Muscle layer of colon (tissue), 2 donors: Measurements from ENCODE around the gene CASTOR1.

Experiments
- H3K27ac ChIP-seq: one replicate; pipeline ENCODE4 v1.7.0; 2013; ENCODE audit warnings: low read depth, mild to moderate bottlenecking, low read length, moderate library complexity
- H3K27me3 ChIP-seq, 2 donors: one replicate each; pipeline ENCODE4 v1.7.0; 2013; ENCODE audit warnings: low read length in 2 of 2, mild to moderate bottlenecking in 2 of 2; ENCODE audit not compliant: insufficient read depth in 2 of 2, control insufficient read depth in 1 of 2
- H3K36me3 ChIP-seq: one replicate; pipeline ENCODE4 v1.7.0; 2013; ENCODE audit warnings: mild to moderate bottlenecking, low read length; ENCODE audit not compliant: insufficient read depth
- H3K4me1 ChIP-seq: one replicate; pipeline ENCODE4 v1.7.0; 2013; ENCODE audit warnings: mild to moderate bottlenecking, low read length; ENCODE audit not compliant: insufficient read depth
- H3K4me3 ChIP-seq, 2 donors: one replicate each; pipeline ENCODE4 v1.7.0; 2013; ENCODE audit warnings: low read length in 2 of 2, low read depth in 1 of 2, mild to moderate bottlenecking in 1 of 2, moderate library complexity in 1 of 2
- H3K9ac ChIP-seq: one replicate; pipeline ENCODE4 v1.7.0; 2013; ENCODE audit warnings: low read length
- H3K9me3 ChIP-seq: one replicate; pipeline ENCODE4 v1.7.0; 2013; ENCODE audit warnings: mild to moderate bottlenecking, low read length
- donor health status: abdominal sarcoma.
- donor health status: Adenocarcinoma of cecum.

CASTOR1 gene

DNA sequence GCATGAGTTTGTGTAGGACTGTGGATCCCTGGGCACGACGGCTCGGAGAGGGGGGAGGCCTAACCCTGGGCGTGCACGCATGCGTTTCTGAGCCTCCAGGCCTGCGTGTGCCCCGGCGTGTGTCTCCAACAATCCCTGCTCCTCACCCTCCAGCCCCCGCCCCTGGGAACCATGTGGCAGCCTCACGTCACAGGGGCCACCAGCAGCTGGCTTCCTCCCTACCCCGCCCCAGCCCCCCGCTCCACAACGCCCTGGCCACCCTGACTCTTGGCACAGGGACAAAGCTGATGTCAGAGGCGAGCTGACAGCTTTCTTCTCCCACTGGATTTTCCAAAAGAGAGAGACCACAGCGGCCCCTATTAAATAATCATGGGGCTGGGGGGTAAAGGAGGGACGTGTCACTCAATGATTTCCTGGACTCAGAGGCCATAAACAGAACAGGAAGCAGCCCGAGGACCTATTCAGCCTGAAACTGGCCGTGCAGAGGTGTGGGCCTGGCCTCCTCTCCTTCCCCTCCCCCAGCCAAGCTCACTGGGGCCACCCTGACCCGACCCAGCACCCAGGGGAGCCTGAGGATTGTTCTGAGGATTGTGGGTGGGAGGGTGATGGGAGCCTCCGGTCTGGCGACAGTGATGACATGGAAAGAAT, 36.0 kb downstream of the CASTOR1 start:
- Histone ChIP-seq H3K4me3 (no peak overlapping the region), H3K9me3 (no peaks in the 10 kb centered on the region), H3K36me3 (no peaks in the 10 kb centered on the region), H3K27ac (no peak overlapping the region), H3K9ac (no peak overlapping the region), H3K4me1 (no peaks in the 10 kb centered on the region), H3K27me3 (peaks cover 0 to 11% of the 10 kb centered on the region in 2 donors)

DNA sequence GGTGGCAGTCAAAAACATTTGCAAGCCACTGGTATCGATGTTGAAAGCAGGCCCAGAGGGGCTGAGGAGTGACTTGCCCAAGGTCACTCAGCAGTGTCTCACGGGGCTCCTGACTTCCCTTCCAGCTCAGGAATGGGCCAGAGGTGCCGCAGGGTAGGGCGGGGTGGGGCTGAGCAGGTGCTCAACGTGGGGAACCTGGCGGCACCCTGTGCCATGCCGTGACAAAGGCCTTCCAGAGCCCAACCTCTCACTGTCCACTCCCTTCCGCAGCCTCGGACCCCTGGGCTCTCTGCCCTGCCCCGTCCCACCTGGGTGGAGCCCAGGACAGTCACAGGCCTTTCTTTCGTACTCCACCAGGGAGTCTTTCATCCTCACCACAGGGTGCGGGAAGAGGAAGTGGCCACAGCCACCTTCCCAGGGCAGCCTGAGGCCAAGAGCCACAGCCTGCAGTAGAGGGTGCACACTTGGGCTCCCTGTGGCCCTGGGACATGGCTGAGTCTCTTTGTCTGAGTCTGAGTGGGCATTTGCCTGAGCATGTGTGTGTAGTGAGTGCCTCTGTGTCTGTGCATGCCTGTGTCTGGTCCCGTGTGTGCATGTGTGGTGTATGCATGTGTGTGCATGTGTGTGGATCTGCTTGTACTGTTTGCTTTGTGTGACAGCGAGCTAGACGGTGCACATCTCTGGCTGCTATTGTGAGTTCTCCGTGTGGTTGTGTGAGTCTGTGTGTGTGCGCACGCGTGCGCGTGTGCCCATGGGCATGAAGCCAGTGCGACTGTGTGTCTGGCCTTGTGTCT, 36.7 kb downstream of the CASTOR1 start:
- no peak overlapping the region for H3K9ac ChIP-seq

DNA sequence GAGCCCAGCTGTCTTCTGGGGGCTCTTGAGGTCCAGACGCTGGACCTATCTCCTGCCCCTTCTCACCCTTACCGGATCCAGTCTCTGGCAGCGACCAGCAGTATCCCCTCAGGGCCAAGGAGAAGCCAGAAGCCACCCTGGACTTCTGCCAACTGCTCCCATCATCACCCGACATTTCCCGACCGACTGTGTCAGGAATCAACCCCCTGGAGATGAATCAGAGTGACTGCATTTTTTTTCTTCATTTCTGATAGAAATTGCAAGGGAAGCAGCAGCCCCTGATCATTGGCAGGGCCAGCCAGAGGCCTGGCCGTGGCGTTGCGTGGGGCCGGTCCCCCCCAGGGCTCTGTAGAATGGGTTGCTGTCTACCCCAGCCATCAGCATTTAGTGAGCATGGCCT, 37.6 kb downstream of the CASTOR1 start:
- no peak overlapping the region for H3K9ac ChIP-seq
- no peaks in the 10 kb centered on the region for H3K4me1 ChIP-seq
- no peak overlapping the region for H3K27ac ChIP-seq

More for the DNA sequence above, 36.7 kb downstream of the CASTOR1 start:
- H3K4me1 ChIP-seq = no peaks in the 10 kb centered on the region
- peaks cover 0 to 18% of the 10 kb centered on the region in 2 donors for H3K27me3 ChIP-seq
- H3K27ac ChIP-seq = no peak overlapping the region
- no peaks in the 10 kb centered on the region for H3K36me3 ChIP-seq
- H3K9me3 ChIP-seq = no peaks in the 10 kb centered on the region
- no peak overlapping the region for H3K4me3 ChIP-seq

DNA sequence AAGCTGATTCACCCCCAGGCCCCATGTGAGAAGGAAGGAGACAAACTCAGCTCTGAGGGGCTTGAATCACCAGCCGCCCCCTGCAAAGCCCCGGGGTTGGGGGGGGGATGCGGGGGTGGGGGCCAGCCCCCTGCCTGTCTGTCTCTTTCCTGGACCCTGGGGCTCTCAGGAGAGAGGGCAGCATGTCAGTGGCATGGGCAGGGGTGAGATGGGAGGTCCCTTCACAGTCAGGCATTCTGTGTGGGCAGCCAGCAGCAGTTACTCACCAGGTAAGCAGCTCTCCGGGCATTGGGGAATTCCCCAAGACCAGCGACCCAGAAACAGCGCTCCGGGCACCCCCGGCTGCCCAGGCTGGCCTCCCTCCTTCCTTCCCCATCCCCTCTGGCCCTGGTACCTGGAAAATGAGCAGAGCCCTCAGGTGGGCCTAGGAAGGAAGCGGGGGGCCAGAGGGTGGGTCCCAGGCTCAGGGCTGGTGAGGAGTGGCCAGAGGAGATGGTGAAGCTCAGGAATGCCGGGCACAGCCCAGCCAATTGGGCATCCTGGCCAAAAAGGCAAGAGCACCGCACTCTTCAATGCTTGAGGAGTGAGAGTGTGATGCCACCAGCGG, 38.5 kb downstream of the CASTOR1 start:
- Histone ChIP-seq H3K4me3 (no peak overlapping the region), H3K27me3 (peaks cover 4 to 31% of the 10 kb centered on the region in 2 donors), H3K4me1 (peaks cover 3% of the 10 kb centered on the region), H3K9me3 (no peaks in the 10 kb centered on the region), H3K27ac (no peak overlapping the region), H3K36me3 (no peaks in the 10 kb centered on the region), H3K9ac (no peak overlapping the region)

More for the DNA sequence above, 37.6 kb downstream of the CASTOR1 start:
- Histone ChIP-seq H3K9me3 (no peaks in the 10 kb centered on the region), H3K36me3 (no peaks in the 10 kb centered on the region), H3K4me3 (no peak overlapping the region), H3K27me3 (peaks cover 0 to 27% of the 10 kb centered on the region in 2 donors)

DNA sequence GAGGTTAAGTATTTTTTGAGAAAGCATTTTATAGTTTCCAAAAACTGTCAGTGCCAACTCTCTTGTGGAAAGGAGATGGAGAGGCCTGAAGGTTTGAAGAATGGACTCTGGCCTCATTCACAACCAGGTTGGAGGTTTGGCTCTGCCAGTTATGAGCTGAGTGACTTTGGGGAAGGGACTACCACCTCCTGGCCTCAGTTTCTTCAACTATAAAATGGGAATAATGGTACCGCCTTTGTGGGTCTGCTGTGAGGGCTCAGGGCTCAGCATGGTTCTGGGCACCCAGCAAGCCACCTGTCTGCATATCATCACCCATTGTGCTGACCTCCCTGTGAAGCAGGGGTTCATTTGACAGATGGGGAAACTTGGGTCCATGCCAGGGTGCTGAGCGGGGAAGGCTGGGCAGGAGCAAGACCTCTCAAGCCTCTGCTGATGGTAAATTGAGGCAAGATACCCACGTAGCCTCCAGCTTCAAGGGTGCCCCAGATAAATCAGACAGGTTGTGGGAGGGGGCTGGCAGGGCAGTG, 39.2 kb downstream of the CASTOR1 start:
- no peak overlapping the region for H3K9ac ChIP-seq
- peaks cover 8 to 37% of the 10 kb centered on the region in 2 donors for H3K27me3 ChIP-seq
- H3K4me3 ChIP-seq = no peak overlapping the region
- peaks cover 8% of the 10 kb centered on the region for H3K4me1 ChIP-seq
- no peaks in the 10 kb centered on the region for H3K9me3 ChIP-seq
- H3K27ac ChIP-seq = no peak overlapping the region
- H3K36me3 ChIP-seq = no peaks in the 10 kb centered on the region

DNA sequence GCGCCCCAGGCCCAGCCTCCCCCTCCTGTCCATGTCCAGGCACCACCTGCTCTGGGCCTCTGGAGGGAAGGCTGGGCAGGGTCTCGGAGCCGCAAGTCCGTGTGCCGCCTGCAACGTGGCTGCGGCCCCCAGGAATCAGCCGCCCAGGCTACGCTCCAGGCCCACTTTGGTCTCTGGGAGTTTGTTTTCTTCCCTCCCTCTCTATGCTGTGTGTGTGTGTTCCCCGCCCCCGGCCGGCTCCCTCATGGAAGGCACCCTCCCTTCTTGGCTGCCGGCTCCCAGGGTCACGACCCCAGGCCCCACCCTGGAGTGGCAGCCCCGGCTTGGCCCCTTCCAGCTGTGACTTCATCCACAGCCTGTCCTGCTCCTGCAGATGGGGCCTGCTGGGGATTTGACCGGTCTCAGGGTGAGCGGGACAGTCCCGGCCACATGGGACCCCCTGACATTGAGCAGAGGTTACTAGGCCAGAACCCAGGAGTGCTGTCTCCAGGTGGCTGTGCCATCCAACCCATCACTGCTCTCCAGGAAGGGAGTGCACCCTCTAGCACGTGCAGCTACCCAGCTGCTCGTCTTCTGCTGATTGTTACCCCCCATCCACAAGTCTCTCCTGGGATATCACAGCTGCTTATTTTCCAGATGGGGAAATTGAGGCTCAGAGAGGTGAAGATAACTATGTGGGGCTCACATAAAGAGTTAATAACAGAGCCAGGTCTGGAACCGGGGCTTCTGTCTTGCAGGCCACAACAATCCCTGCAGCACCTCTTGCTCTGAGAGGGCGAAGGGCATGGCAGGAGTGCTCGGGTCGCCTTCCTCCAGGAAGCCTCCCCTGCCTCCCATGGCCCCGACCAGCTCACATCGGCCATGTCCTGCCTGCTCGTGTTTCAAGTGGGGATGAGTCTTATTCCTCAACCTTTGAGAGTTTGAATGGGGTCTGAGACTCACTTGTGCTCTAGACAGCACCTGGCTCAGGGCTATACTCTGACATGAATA, 40.0 kb downstream of the CASTOR1 start:
- no peaks in the 10 kb centered on the region for H3K36me3 ChIP-seq
- H3K9me3 ChIP-seq = no peaks in the 10 kb centered on the region
- no peak overlapping the region for H3K9ac ChIP-seq
- H3K4me3 ChIP-seq = no peak overlapping the region
- H3K27me3 ChIP-seq = peaks cover 8 to 40% of the 10 kb centered on the region in 2 donors
- H3K4me1 ChIP-seq = peaks cover 8% of the 10 kb centered on the region
- H3K27ac ChIP-seq = no peak overlapping the region

DNA sequence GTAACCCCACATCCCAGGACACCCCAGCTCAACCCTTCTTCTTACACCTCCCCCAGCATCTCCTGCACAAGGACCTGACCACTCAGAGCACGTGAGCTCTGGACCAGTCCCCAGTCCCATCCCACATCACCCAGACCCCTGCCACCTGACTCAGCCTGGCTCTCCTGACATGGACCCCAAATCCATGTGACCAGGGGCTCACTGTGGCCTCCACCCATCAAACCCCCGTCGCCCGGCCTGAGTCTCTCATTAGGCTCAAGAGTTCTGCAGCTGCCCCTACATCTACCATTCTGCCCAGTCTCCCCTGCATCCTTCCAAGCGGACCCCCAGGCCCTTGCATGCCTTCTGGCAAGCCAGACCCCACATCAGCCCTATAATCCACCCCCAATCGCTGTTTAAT, 40.8 kb downstream of the CASTOR1 start:
- Histone ChIP-seq H3K4me3 (no peak overlapping the region), H3K36me3 (no peaks in the 10 kb centered on the region), H3K4me1 (peaks cover 8% of the 10 kb centered on the region), H3K9me3 (no peaks in the 10 kb centered on the region), H3K27me3 (peaks cover 8 to 40% of the 10 kb centered on the region in 2 donors), H3K9ac (no peak overlapping the region), H3K27ac (no peak overlapping the region)

DNA sequence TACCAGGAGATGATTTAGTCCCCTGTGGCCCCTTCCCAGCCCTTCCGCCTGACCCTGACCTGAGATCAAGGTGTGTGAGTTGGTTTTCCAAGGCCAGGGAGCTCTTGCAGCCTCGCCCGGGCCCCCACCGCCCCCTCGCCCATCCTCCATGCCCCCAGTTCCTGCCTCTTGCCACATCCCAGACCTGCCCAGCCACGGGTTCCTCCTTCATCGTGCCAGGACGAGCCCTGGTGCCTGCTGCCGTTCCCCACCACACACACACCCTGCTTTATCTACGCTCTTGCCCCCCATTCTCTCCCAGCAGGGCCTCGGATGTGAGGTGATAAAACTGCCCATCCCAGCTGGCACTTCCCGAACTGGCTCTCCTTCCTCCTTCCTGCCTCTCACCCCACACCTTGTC, 41.3 kb downstream of the CASTOR1 start:
- peaks cover 8 to 40% of the 10 kb centered on the region in 2 donors for H3K27me3 ChIP-seq
- H3K36me3 ChIP-seq = no peaks in the 10 kb centered on the region
- no peak overlapping the region for H3K9ac ChIP-seq
- H3K4me1 ChIP-seq = peaks cover 8% of the 10 kb centered on the region
- H3K4me3 ChIP-seq = no peak overlapping the region
- no peak overlapping the region for H3K27ac ChIP-seq
- no peaks in the 10 kb centered on the region for H3K9me3 ChIP-seq

DNA sequence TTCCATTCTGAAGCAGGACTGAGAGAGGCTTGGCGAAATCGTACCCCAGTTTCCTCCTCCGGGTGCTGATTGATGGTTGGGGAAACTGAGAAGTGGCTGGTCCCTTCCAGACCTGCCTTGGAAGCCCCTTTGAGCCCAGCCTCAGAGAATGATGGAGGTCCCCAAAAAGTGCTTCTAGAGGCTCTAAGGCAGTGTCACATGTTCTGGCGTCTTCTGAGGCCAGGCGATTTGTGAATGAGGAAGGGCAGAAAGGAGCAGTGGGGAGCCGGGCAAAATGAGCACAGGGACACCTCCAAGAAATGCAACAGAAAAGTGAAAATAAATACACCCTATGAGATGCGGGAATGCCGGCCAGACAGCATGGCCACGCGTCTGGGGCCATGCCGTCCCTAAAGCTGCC, 41.7 kb downstream of the CASTOR1 start:
- H3K27ac ChIP-seq = no peak overlapping the region
- no peaks in the 10 kb centered on the region for H3K36me3 ChIP-seq
- no peak overlapping the region for H3K9ac ChIP-seq
- no peaks in the 10 kb centered on the region for H3K9me3 ChIP-seq
- peaks cover 8 to 40% of the 10 kb centered on the region in 2 donors for H3K27me3 ChIP-seq
- H3K4me3 ChIP-seq = no peak overlapping the region
- peaks cover 8% of the 10 kb centered on the region for H3K4me1 ChIP-seq

DNA sequence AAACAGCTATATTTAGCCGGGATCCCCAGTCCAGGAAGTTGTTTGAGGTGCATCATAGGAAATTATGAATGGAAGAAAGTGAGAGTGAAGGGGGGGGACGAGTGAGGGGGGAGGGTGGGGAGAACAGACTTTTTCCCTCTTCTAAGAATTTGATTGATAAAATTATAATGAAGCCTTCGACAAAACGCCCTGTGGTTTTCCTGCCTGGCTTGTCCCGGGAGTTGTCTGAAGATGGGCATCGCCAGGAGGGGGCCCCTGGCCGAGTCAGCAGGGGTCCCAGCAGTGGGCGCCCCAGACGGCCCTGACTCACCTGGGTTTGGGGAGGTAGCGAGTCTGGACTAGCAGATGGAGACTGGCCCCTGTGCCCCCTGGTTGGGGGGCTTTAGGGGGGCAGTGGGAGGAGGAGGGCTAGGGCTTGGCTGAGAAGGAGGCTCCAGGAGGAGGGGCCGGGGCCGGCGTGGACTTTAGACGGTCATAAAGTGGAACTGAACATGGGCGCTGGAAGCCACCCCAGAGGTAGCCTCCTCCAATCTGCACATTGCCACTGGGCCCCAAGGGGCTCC, 42.4 kb downstream of the CASTOR1 start:
- H3K9me3 ChIP-seq = no peaks in the 10 kb centered on the region
- no peak overlapping the region for H3K27ac ChIP-seq
- H3K36me3 ChIP-seq = no peaks in the 10 kb centered on the region
- peak overlapping the region; percentile 47 to 56 for H3K4me3 ChIP-seq
- no peak overlapping the region for H3K9ac ChIP-seq
- H3K4me1 ChIP-seq = peaks cover 8% of the 10 kb centered on the region
- H3K27me3 ChIP-seq = peaks cover 8 to 40% of the 10 kb centered on the region in 2 donors
